Breast epithelium (tissue), 3 donors: ENCODE results near the gene HERC2.

Experiments
- CTCF ChIP-seq, 3 donors: fragments of 450-650 bp; IDR thresholded peaks; one replicate each; pipeline ENCODE4 v1.5.1; 2016 to 2017; ENCODE audit warnings: antibody characterized with exemption in 3 of 3, mild to moderate bottlenecking in 3 of 3, moderate library complexity in 3 of 3
- POLR2AphosphoS5 ChIP-seq, 3 donors: sonication (generic); formaldehyde crosslinking; IDR thresholded peaks; one replicate each; pipeline ENCODE4 v1.6.1; 2017; ENCODE audit warnings: antibody characterized with exemption in 3 of 3

GRCh38 chr15:28131400-28131799 lies 190.6 kb downstream of the HERC2 start:
- TF ChIP-seq CTCF (IDR thresholded peaks at IDR 0.05) = no peak
- TF ChIP-seq POLR2AphosphoS5 (IDR thresholded peaks at IDR 0.05) = no peak
